Upper lobe of right lung (tissue), 1 donor: ENCODE results near the gene PKN2. TPM values are rescaled to one million over a fixed set of nuclear protein-coding genes. Genes with fewer than 3 reads are reported as not detected.

ENCODE experiments used
- ATAC-seq: fragments of 200-7000 bp; cut with Tn5 transposase; one replicate; pipeline ENCODE4 v1.9.1; 2020; ENCODE audit warnings: mild to moderate bottlenecking, moderate library complexity
- DNase-seq: peaks from one replicate; pipeline ENCODE4 v3.0.0-alpha.2; 2020
- H3K27ac ChIP-seq: fragments of 200-600 bp; one replicate; pipeline ENCODE4 v1.8.0; 2022
- H3K27me3 ChIP-seq: fragments of 200-600 bp; one replicate; pipeline ENCODE4 v1.8.0; 2022; ENCODE audit warnings: mild to moderate bottlenecking
- H3K36me3 ChIP-seq: fragments of 200-600 bp; one replicate; pipeline ENCODE4 v1.8.0; 2022
- H3K4me1 ChIP-seq: fragments of 200-600 bp; one replicate; pipeline ENCODE4 v1.8.0; 2022
- H3K4me3 ChIP-seq: fragments of 200-600 bp; one replicate; pipeline ENCODE4 v1.8.0; 2022; ENCODE audit warnings: mild to moderate bottlenecking
- H3K9me3 ChIP-seq: fragments of 200-600 bp; one replicate; pipeline ENCODE4 v1.8.0; 2022
- intact Hi-C: fragments of 100-400 bp; cut with DNase I; formaldehyde crosslinking; loops from one replicate; pipeline ENCODE4 v1.11.0; 2022
- total RNA-seq: library from RNA; stranded (reverse); fragmentation: NEBNext Ultra II Directional; extraction: Animal tissue kit (Norgen Biotek cat#: 25700); gene quantifications from one replicate; pipeline ENCODE4 v1.2.1, GENCODE V29; 2021
- TF ChIP-seq, protein P1 (sequence below): fragments of 200-600 bp; IDR thresholded peaks from one replicate; pipeline ENCODE4 v1.8.0; 2022; ENCODE audit warnings: antibody characterized with exemption
- donor health status: DM: no; HTN: yes; CAD: no; lungs with severe emphysema.

PKN2 gene
- total RNA-seq, 1 donor from 2014 or later: 45.8 TPM

DNA sequence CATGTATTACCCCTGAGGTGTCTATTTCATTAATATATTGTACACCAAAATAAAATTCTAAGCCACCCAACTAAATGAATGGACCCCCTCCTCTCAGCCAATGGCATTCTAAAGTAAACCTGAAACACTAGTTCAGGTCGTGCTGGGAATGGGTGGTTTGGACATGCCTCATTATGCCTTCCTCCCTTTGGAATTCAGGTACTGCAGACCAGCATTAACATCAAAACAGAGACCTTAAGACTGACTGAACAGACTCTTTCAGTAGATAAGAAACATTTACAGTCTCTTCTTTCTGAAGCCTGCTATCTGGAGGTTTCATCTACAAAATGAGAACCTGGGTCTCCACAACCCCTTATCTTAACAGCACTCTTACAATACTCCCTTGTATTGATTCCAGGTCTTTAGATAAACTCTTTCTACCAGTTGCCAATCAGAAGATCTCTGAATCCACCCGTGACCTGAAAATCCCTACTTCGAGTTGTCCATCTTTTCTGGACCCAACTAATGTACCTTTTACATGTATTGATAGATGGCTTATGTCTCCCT lies 93.6 kb downstream of the PKN2 start:
- H3K27ac ChIP-seq: no peak overlapping the region
- no peaks in the 10 kb centered on the region for H3K9me3 ChIP-seq
- H3K4me3 ChIP-seq: no peak overlapping the region
- TF ChIP-seq, protein P1, sequence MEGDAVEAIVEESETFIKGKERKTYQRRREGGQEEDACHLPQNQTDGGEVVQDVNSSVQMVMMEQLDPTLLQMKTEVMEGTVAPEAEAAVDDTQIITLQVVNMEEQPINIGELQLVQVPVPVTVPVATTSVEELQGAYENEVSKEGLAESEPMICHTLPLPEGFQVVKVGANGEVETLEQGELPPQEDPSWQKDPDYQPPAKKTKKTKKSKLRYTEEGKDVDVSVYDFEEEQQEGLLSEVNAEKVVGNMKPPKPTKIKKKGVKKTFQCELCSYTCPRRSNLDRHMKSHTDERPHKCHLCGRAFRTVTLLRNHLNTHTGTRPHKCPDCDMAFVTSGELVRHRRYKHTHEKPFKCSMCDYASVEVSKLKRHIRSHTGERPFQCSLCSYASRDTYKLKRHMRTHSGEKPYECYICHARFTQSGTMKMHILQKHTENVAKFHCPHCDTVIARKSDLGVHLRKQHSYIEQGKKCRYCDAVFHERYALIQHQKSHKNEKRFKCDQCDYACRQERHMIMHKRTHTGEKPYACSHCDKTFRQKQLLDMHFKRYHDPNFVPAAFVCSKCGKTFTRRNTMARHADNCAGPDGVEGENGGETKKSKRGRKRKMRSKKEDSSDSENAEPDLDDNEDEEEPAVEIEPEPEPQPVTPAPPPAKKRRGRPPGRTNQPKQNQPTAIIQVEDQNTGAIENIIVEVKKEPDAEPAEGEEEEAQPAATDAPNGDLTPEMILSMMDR: no peak
- no peaks in the 10 kb centered on the region for H3K4me1 ChIP-seq
- intact Hi-C loops: no loop called here
- no peak for DNase-seq
- no peaks in the 10 kb centered on the region for H3K27me3 ChIP-seq
- ATAC-seq: no peak
- peaks cover 54% of the 10 kb centered on the region for H3K36me3 ChIP-seq

DNA sequence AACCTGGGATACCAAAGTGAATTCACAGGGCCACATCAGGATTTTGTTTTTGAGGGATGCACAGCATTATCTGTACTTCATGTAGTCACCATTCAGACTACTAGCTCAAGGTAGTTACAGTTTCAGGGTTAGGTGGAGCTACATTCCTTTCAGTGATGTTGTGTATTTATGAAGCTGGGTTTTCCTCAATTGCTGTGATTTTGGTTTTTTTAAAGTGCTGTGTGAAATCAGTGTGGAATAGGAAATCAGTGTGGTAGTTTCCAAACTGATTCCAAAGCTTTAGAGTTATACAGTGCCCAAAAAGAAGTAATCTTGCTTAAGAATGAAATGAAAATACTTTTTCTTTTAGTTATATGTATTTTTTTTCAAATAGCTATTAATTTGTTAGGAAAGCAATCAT lies 95.8 kb downstream of the PKN2 start:
- no peaks in the 10 kb centered on the region for H3K27me3 ChIP-seq
- H3K36me3 ChIP-seq: peaks cover 40% of the 10 kb centered on the region
- ATAC-seq: no peak
- no peaks in the 10 kb centered on the region for H3K4me1 ChIP-seq
- H3K9me3 ChIP-seq: no peaks in the 10 kb centered on the region
- H3K27ac ChIP-seq: no peak overlapping the region
- intact Hi-C loops: no loop called here
- DNase-seq: no peak
- TF ChIP-seq, protein P1: no peak
- H3K4me3 ChIP-seq: no peak overlapping the region

DNA sequence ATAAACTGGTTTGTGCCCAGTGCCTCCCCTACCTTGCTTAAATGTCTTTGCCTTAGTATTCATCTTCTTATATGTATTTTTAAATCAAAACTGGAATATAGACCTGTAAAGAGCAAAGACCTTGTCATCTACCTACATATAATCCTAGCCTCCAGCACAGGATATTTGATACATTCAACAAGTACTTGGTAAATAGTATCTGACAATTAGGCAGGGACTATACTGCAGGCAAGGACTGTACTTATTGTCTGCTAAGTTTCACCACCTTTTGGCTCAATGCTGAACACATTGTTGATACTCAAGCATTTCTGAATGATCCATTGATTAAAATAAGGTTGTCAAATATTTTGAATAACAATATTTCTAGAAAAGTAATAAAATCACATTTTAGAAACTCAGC lies 96.4 kb downstream of the PKN2 start:
- DNase-seq: no peak
- Histone ChIP-seq H3K36me3 (peaks cover 40% of the 10 kb centered on the region), H3K27me3 (no peaks in the 10 kb centered on the region), H3K9me3 (no peaks in the 10 kb centered on the region), H3K4me1 (no peaks in the 10 kb centered on the region), H3K4me3 (no peak overlapping the region), H3K27ac (no peak overlapping the region)
- TF ChIP-seq, protein P1: no peak
- no peak for ATAC-seq
- intact Hi-C loops: no loop called here

DNA sequence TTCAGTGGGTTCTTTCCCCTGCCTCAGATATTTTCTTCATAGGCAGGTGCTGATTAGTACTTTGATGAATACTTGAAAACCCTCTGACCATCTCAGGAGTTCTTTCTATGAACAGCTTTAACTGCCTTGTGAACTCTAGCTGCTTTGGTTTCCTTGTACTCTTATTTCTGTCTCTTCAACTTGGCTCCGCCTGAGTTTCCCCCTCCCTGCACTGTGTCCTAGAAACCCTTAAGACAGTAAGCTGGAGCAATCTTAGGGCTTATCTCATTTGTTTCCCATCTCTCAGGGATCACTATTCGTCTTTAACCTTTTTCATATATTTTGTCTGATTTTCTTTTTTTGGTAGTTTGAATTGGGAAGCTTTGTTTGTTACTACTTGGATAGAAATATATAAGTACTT lies 99.1 kb downstream of the PKN2 start:
- TF ChIP-seq, protein P1: no peak
- H3K4me3 ChIP-seq: no peak overlapping the region
- H3K9me3 ChIP-seq: no peaks in the 10 kb centered on the region
- H3K4me1 ChIP-seq: no peaks in the 10 kb centered on the region
- peaks cover 57% of the 10 kb centered on the region for H3K36me3 ChIP-seq
- intact Hi-C loops: no loop called here
- peak; percentile 86 for ATAC-seq
- H3K27ac ChIP-seq: no peak overlapping the region
- no peak for DNase-seq
- H3K27me3 ChIP-seq: no peaks in the 10 kb centered on the region

DNA sequence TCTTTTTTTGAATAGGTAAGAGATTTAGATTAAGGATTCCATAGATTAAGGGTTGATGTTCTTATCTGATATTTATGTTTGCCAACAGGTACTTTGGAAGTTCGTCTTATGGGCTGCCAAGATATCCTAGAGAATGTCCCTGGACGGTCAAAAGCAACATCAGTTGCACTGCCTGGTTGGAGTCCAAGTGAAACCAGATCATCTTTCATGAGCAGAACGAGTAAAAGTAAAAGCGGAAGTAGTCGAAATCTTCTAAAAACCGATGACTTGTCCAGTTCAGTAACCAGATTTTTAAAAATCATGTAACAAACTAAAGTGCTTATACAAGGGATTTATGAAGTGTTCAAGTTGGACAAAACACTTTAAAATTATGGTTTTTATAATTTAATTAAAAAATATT lies 100.5 kb downstream of the PKN2 start:
- H3K36me3 ChIP-seq: peaks cover 66% of the 10 kb centered on the region
- no peaks in the 10 kb centered on the region for H3K9me3 ChIP-seq
- DNase-seq (no peak), ATAC-seq (no peak)
- intact Hi-C loops: no loop called here
- no peak overlapping the region for H3K4me3 ChIP-seq
- no peaks in the 10 kb centered on the region for H3K4me1 ChIP-seq
- TF ChIP-seq, protein P1: no peak
- H3K27me3 ChIP-seq: no peaks in the 10 kb centered on the region
- no peak overlapping the region for H3K27ac ChIP-seq
